ENCODE measurements around the gene RAPGEF1.

RAPGEF1 gene

DNA sequence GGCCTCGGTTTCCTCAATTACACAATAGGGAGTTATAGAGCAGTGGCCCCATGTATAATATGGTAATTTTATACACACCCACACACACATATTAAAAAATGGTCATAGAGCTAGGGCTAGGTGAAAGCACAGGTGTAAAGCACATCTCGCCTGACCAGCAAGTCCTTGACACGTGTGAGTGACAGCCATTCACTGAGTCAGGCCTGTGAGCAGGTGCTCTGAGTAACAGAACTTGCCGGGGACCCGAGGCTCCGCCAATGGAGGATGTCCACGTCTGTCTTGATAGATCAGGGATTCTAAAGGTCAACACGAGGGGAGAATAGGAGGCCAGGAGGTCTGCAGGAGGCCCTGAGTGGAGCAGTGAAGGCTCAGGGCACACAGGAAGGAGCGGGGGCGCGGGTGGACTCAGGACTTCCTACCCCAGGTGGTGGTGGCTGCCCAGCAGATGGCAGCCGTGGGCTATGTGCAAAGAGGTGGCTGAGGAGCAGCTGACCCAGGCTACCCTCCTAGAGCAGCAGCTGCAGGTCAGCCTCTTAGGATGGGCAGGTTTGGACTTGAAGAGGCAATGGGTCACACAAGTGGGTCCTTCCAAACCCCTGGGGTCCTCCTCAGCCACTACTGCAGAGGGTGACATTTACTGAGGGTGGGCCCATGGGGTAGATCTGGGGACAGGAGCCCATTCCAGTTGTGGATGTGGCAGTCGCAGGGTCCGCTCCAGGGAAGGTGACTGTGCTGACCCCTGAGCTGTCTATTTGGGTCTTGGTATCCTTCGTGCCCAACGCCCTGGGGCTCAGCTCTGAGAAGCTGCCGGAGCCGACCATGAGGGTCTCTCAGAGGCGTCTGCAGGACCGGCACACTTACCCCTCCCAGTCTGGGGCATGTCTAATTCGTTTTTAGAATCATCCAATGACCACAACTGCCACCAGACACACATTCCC, 148.7 kb downstream of the RAPGEF1 start:
- peak; percentile 94 for TF ChIP-seq CTCF (IDR thresholded peaks at IDR 0.05; ENCODE audit: control insufficient read depth, extremely low read depth, insufficient read depth)
- no peak overlapping the region for H3K4me3 ChIP-seq (ENCODE audit: low read depth, low read length)

GRCh38 chr9:131590449-131590848, 149.4 kb downstream of the RAPGEF1 start:
- H3K4me3 ChIP-seq (ENCODE audit: low read depth, low read length) = no peak overlapping the region
- TF ChIP-seq CTCF (IDR thresholded peaks at IDR 0.05; ENCODE audit: control insufficient read depth, extremely low read depth, insufficient read depth) = no peak
- DNase-seq (ENCODE audit: low read depth) = no peak

More for the DNA sequence above, 148.7 kb downstream of the RAPGEF1 start:
- DNase-seq (ENCODE audit: low read depth) = peak; percentile 35

DNA sequence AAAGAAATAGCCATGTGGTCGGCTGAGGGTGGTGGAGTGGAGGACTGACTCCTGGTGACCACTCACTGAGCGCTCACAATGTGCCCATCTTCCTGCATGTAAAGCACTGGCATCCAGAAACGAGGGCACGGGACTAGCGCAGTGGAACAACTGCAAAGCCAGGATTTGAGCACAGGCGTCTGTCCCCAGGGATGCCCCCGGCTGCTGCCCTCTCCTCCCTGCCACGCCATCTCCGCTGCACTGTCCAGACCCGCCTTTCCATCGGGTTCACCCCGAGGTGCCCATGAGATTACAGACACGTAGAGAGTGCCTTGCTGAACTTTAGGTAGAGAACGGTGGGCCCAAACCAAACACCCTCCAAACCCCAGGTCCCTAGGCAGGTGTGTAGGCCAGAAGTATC, 149.9 kb downstream of the RAPGEF1 start:
- H3K4me3 ChIP-seq (ENCODE audit: low read depth, low read length) = no peak overlapping the region
- no peak for DNase-seq (ENCODE audit: low read depth)
- TF ChIP-seq CTCF (IDR thresholded peaks at IDR 0.05; ENCODE audit: control insufficient read depth, extremely low read depth, insufficient read depth) = no peak

DNA sequence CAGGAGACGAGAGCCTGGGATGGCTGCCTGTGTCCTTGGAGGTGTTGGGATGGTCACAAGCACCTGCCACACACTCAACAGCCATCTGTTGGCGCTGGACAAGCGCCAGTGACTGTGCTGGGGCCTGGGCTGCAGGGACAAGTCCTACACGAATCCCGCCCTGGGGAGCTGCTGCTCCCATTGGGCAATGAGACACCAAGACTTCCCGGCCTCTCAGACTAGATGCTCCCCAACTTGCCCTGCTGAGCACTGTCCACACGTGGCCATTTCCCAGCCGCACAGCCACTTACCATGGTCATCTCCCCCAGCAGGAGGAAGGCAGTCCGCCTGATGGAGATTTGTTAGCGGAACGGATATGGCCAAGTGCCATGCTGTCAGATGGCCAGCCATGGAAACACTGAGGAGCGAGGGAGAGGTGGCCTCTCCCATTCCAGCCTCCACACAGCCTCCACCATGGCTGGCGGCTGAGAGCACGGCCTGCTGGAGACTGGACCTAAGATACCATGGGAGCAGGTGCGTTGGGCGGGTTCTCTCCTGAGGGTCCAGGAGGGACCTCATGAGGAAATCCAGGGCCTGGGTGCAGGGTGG, 150.7 kb downstream of the RAPGEF1 start:
- H3K4me3 ChIP-seq (ENCODE audit: low read depth, low read length) = no peak overlapping the region
- DNase-seq (ENCODE audit: low read depth) = no peak
- TF ChIP-seq CTCF (IDR thresholded peaks at IDR 0.05; ENCODE audit: control insufficient read depth, extremely low read depth, insufficient read depth) = no peak

GRCh38 chr9:131588396-131588795, 151.5 kb downstream of the RAPGEF1 start:
- no peak overlapping the region for H3K4me3 ChIP-seq (ENCODE audit: low read depth, low read length)
- no peak for DNase-seq (ENCODE audit: low read depth)
- TF ChIP-seq CTCF (IDR thresholded peaks at IDR 0.05; ENCODE audit: control insufficient read depth, extremely low read depth, insufficient read depth) = no peak

- DNase-seq (ENCODE audit: low read depth) = no peak
- no peak for TF ChIP-seq CTCF (IDR thresholded peaks at IDR 0.05; ENCODE audit: control insufficient read depth, extremely low read depth, insufficient read depth)
- H3K4me3 ChIP-seq (ENCODE audit: low read depth, low read length) = no peak overlapping the region
Measured at GRCh38 chr9:131587906-131588305, 152.0 kb downstream of the RAPGEF1 start.
